Activated naive CD8-positive, alpha-beta T cell treated with anti-CD3 and anti-CD28 coated beads, Interleukin-2, amount 50 U/mL, for 24 hours (primary cell): ENCODE results near the gene C1orf141.
"Not testable (repeated sequence)": the region's sequence is repeated elsewhere in the genome, so short reads cannot be mapped to it uniquely, and the experiment has no call there.

Experiments used
- ATAC-seq: fragments of 150-1000 bp; cut with Tn5 transposase; one replicate; pipeline ENCODE4 v1.10.0; 2021
- DNase-seq: peaks from one replicate; pipeline ENCODE4 v3.0.0; 2021
- H3K27ac Mint-ChIP-seq: one replicate; pipeline ENCODE4 v1.8.0; 2021; ENCODE audit warnings: mild to moderate bottlenecking, mixed read lengths
- H3K27me3 Mint-ChIP-seq: one replicate; pipeline ENCODE4 v1.8.0; 2021; ENCODE audit warnings: mixed read lengths
- H3K36me3 Mint-ChIP-seq: one replicate; pipeline ENCODE4 v1.8.0; 2021; ENCODE audit warnings: low read depth, mixed read lengths
- H3K4me1 Mint-ChIP-seq: one replicate; pipeline ENCODE4 v1.8.0; 2021; ENCODE audit warnings: mixed read lengths
- H3K4me3 Mint-ChIP-seq: one replicate; pipeline ENCODE4 v1.8.0; 2021; ENCODE audit warnings: mild to moderate bottlenecking, moderate library complexity, mixed read lengths
- H3K9me3 Mint-ChIP-seq: one replicate; pipeline ENCODE4 v1.8.0; 2021; ENCODE audit warnings: mixed read lengths

C1orf141 gene

GRCh38 chr1:67150931-67151330 is 16.2 kb upstream of the C1orf141 start:
- no peaks in the 10 kb centered on the region for H3K9me3 Mint-ChIP-seq
- no peak overlapping the region for H3K27ac Mint-ChIP-seq
- no peaks in the 10 kb centered on the region for H3K36me3 Mint-ChIP-seq

GRCh38 chr1:67149179-67149770 is 14.5 kb upstream of the C1orf141 start:
- peak; percentile 88 for ATAC-seq

More at GRCh38 chr1:67150931-67151330, 16.2 kb upstream of the C1orf141 start:
- no peak overlapping the region for H3K4me3 Mint-ChIP-seq
- no peak for DNase-seq
- no peak for ATAC-seq
- H3K4me1 Mint-ChIP-seq: peaks cover 30% of the 10 kb centered on the region
- H3K27me3 Mint-ChIP-seq: peaks cover 25% of the 10 kb centered on the region

GRCh38 chr1:67148516-67149178 is 13.9 kb upstream of the C1orf141 start:
- no peaks in the 10 kb centered on the region for H3K9me3 Mint-ChIP-seq

More at GRCh38 chr1:67149179-67149770, 14.5 kb upstream of the C1orf141 start:
- Mint-ChIP-seq H3K27me3 (peaks cover 25% of the 10 kb centered on the region), H3K27ac (no peak overlapping the region), H3K4me3 (no peak overlapping the region), H3K36me3 (no peaks in the 10 kb centered on the region), H3K4me1 (peaks cover 35% of the 10 kb centered on the region), H3K9me3 (no peaks in the 10 kb centered on the region)
- DNase-seq: peak; percentile 54

GRCh38 chr1:67147973-67148372 is 13.2 kb upstream of the C1orf141 start:
- not testable (repeated sequence) for DNase-seq, H3K36me3 Mint-ChIP-seq, ATAC-seq, H3K9me3 Mint-ChIP-seq, H3K4me3 Mint-ChIP-seq, H3K27ac Mint-ChIP-seq
- peaks cover 16% of the 10 kb centered on the region for H3K27me3 Mint-ChIP-seq
- H3K4me1 Mint-ChIP-seq: peaks cover 47% of the 10 kb centered on the region

More at GRCh38 chr1:67148516-67149178, 13.9 kb upstream of the C1orf141 start:
- ATAC-seq (peak; percentile 37), DNase-seq (no peak)
- H3K4me3 Mint-ChIP-seq: no peak overlapping the region
- peaks cover 40% of the 10 kb centered on the region for H3K4me1 Mint-ChIP-seq
- no peak overlapping the region for H3K27ac Mint-ChIP-seq
- no peaks in the 10 kb centered on the region for H3K36me3 Mint-ChIP-seq
- H3K27me3 Mint-ChIP-seq: peaks cover 21% of the 10 kb centered on the region

GRCh38 chr1:67146539-67146938 is 11.8 kb upstream of the C1orf141 start:
- no peak for ATAC-seq
- H3K9me3 Mint-ChIP-seq: no peaks in the 10 kb centered on the region
- no peak for DNase-seq
- no peaks in the 10 kb centered on the region for H3K36me3 Mint-ChIP-seq
- peaks cover 8% of the 10 kb centered on the region for H3K27me3 Mint-ChIP-seq
- H3K4me1 Mint-ChIP-seq: peaks cover 54% of the 10 kb centered on the region
- no peak overlapping the region for H3K4me3 Mint-ChIP-seq
- no peak overlapping the region for H3K27ac Mint-ChIP-seq

- no peaks in the 10 kb centered on the region for H3K36me3 Mint-ChIP-seq
- no peak overlapping the region for H3K4me3 Mint-ChIP-seq
- DNase-seq (no peak), ATAC-seq (no peak)
- H3K4me1 Mint-ChIP-seq: peaks cover 50% of the 10 kb centered on the region
- peaks cover 6% of the 10 kb centered on the region for H3K27me3 Mint-ChIP-seq
- no peak overlapping the region for H3K27ac Mint-ChIP-seq
- H3K9me3 Mint-ChIP-seq: no peaks in the 10 kb centered on the region
Measured at GRCh38 chr1:67146101-67146500, 11.3 kb upstream of the C1orf141 start.

GRCh38 chr1:67144696-67145095 is 9.9 kb upstream of the C1orf141 start:
- H3K27me3 Mint-ChIP-seq: no peaks in the 10 kb centered on the region
- H3K9me3 Mint-ChIP-seq: no peaks in the 10 kb centered on the region
- no peak for ATAC-seq
- H3K4me1 Mint-ChIP-seq: peaks cover 44% of the 10 kb centered on the region
- H3K36me3 Mint-ChIP-seq: no peaks in the 10 kb centered on the region
- no peak overlapping the region for H3K4me3 Mint-ChIP-seq
- no peak overlapping the region for H3K27ac Mint-ChIP-seq
- DNase-seq: no peak

GRCh38 chr1:67143966-67144365 is 9.2 kb upstream of the C1orf141 start:
- peaks cover 38% of the 10 kb centered on the region for H3K4me1 Mint-ChIP-seq

GRCh38 chr1:67142931-67143330 is 8.2 kb upstream of the C1orf141 start:
- no peaks in the 10 kb centered on the region for H3K27me3 Mint-ChIP-seq
- ATAC-seq (peak; percentile 72), DNase-seq (no peak)
- H3K36me3 Mint-ChIP-seq: no peaks in the 10 kb centered on the region
- H3K9me3 Mint-ChIP-seq: no peaks in the 10 kb centered on the region
- peaks cover 33% of the 10 kb centered on the region for H3K4me1 Mint-ChIP-seq
- peak overlapping the region; percentile 44 for H3K27ac Mint-ChIP-seq
- no peak overlapping the region for H3K4me3 Mint-ChIP-seq

More at GRCh38 chr1:67143966-67144365, 9.2 kb upstream of the C1orf141 start:
- Mint-ChIP-seq H3K4me3 (no peak overlapping the region), H3K36me3 (no peaks in the 10 kb centered on the region), H3K27me3 (no peaks in the 10 kb centered on the region), H3K9me3 (no peaks in the 10 kb centered on the region), H3K27ac (no peak overlapping the region)
- ATAC-seq (no peak), DNase-seq (no peak)

- not testable (repeated sequence) for H3K4me3 Mint-ChIP-seq, ATAC-seq, H3K9me3 Mint-ChIP-seq, H3K27me3 Mint-ChIP-seq, H3K36me3 Mint-ChIP-seq, DNase-seq, H3K27ac Mint-ChIP-seq
- H3K4me1 Mint-ChIP-seq: peaks cover 33% of the 10 kb centered on the region
Measured at GRCh38 chr1:67141832-67142231, 7.1 kb upstream of the C1orf141 start.

- DNase-seq (no peak), ATAC-seq (no peak)
- no peaks in the 10 kb centered on the region for H3K9me3 Mint-ChIP-seq
- peaks cover 2% of the 10 kb centered on the region for H3K27me3 Mint-ChIP-seq
- H3K4me1 Mint-ChIP-seq: peaks cover 30% of the 10 kb centered on the region
- H3K36me3 Mint-ChIP-seq: no peaks in the 10 kb centered on the region
- no peak overlapping the region for H3K4me3 Mint-ChIP-seq
- no peak overlapping the region for H3K27ac Mint-ChIP-seq
Measured at GRCh38 chr1:67140460-67140859, 5.7 kb upstream of the C1orf141 start.

- Mint-ChIP-seq H3K27ac (no peak overlapping the region), H3K9me3 (no peaks in the 10 kb centered on the region), H3K36me3 (no peaks in the 10 kb centered on the region), H3K27me3 (peaks cover 6% of the 10 kb centered on the region), H3K4me1 (peaks cover 30% of the 10 kb centered on the region), H3K4me3 (no peak overlapping the region)
- ATAC-seq (no peak), DNase-seq (no peak)
Measured at GRCh38 chr1:67138813-67139499, 4.2 kb upstream of the C1orf141 start.

GRCh38 chr1:67137307-67137753 is 2.6 kb upstream of the C1orf141 start:
- H3K4me3 Mint-ChIP-seq: no peak overlapping the region
- H3K27ac Mint-ChIP-seq: no peak overlapping the region
- peaks cover 6% of the 10 kb centered on the region for H3K27me3 Mint-ChIP-seq
- peaks cover 17% of the 10 kb centered on the region for H3K4me1 Mint-ChIP-seq
- no peak for ATAC-seq
- no peaks in the 10 kb centered on the region for H3K36me3 Mint-ChIP-seq
- DNase-seq: no peak
- H3K9me3 Mint-ChIP-seq: no peaks in the 10 kb centered on the region

GRCh38 chr1:67135354-67135753 is 584 bp upstream of the C1orf141 start:
- Mint-ChIP-seq H3K9me3 (no peaks in the 10 kb centered on the region), H3K4me3 (no peak overlapping the region), H3K27ac (no peak overlapping the region), H3K4me1 (peaks cover 11% of the 10 kb centered on the region), H3K36me3 (no peaks in the 10 kb centered on the region), H3K27me3 (peaks cover 6% of the 10 kb centered on the region)
- no peak for DNase-seq
- ATAC-seq: no peak

GRCh38 chr1:67133177-67133576 is 1.6 kb downstream of the C1orf141 start:
- no peak for DNase-seq
- ATAC-seq: no peak
- Mint-ChIP-seq H3K9me3 (no peaks in the 10 kb centered on the region), H3K27ac (no peak overlapping the region), H3K27me3 (peaks cover 6% of the 10 kb centered on the region), H3K4me1 (peaks cover 11% of the 10 kb centered on the region), H3K36me3 (no peaks in the 10 kb centered on the region), H3K4me3 (no peak overlapping the region)
